ENCODE data around the gene HNRNPLL. TPM values are rescaled to one million over a fixed set of nuclear protein-coding genes. Genes with fewer than 3 reads are reported as not detected.

Gene HNRNPLL
- total RNA-seq, 4 donors from 2014 or later: 11.9 to 38.1 (median 20.0) TPM

GRCh38 chr2:38583994-38584393, 18.7 kb downstream of the HNRNPLL start:
- Histone ChIP-seq H3K27ac (no peak overlapping the region), H3K4me3 (no peak overlapping the region), H3K4me1 (peaks cover 0 to 20% (median 0%) of the 10 kb centered on the region in 3 donors), H3K9me3 (no peaks in the 10 kb centered on the region), H3K27me3 (no peaks in the 10 kb centered on the region), H3K36me3 (peaks cover 0 to 52% (median 6%) of the 10 kb centered on the region in 3 donors)
- WGBS, 2 donors: 81 to 88% methylated on average over 5 of the region's 5 CpGs
- intact Hi-C loops (cut with DNase I): no loop called here
- TF ChIP-seq CTCF (IDR thresholded peaks at IDR 0.05) (no peak), POLR2A (IDR thresholded peaks at IDR 0.05) (no peak)
- DNase-seq: no peak

GRCh38 chr2:38583524-38583923, 19.2 kb downstream of the HNRNPLL start:
- intact Hi-C loops (cut with DNase I): no loop called here
- H3K4me1 ChIP-seq: peaks cover 0 to 20% (median 0%) of the 10 kb centered on the region in 3 donors
- no peak overlapping the region for H3K4me3 ChIP-seq
- peaks cover 0 to 57% (median 6%) of the 10 kb centered on the region in 3 donors for H3K36me3 ChIP-seq
- TF ChIP-seq CTCF (IDR thresholded peaks at IDR 0.05) (no peak), POLR2A (IDR thresholded peaks at IDR 0.05) (no peak)
- H3K27ac ChIP-seq: no peak overlapping the region
- DNase-seq: no peak
- 61 to 63% methylated on average over 3 of the region's 3 CpGs for WGBS, 2 donors
- H3K9me3 ChIP-seq: no peaks in the 10 kb centered on the region
- H3K27me3 ChIP-seq: no peaks in the 10 kb centered on the region

GRCh38 chr2:38581193-38582147, 21.3 kb downstream of the HNRNPLL start:
- TF ChIP-seq POLR2A (IDR thresholded peaks at IDR 0.05): no peak
- peak; percentile 60 to 81 (median 65) for TF ChIP-seq CTCF (IDR thresholded peaks at IDR 0.05)
- 53 to 58% methylated on average over 9 of the region's 9 CpGs for WGBS, 2 donors
- intact Hi-C loops (cut with DNase I): no loop called here

GRCh38 chr2:38580115-38580636, 22.6 kb downstream of the HNRNPLL start:
- no peak overlapping the region for H3K27ac ChIP-seq
- H3K4me3 ChIP-seq: no peak overlapping the region
- 73 to 79% methylated on average over 2 of the region's 2 CpGs for WGBS, 2 donors
- H3K9me3 ChIP-seq: no peaks in the 10 kb centered on the region
- TF ChIP-seq POLR2A (IDR thresholded peaks at IDR 0.05) (no peak), CTCF (IDR thresholded peaks at IDR 0.05) (no peak)
- peaks cover 0 to 68% (median 6%) of the 10 kb centered on the region in 3 donors for H3K36me3 ChIP-seq
- H3K4me1 ChIP-seq: peaks cover 0 to 18% (median 0%) of the 10 kb centered on the region in 3 donors
- no peaks in the 10 kb centered on the region for H3K27me3 ChIP-seq
- DNase-seq: no peak
- intact Hi-C loops (cut with DNase I): no loop called here

More at GRCh38 chr2:38581193-38582147, 21.3 kb downstream of the HNRNPLL start:
- no peaks in the 10 kb centered on the region for H3K27me3 ChIP-seq
- H3K9me3 ChIP-seq: no peaks in the 10 kb centered on the region
- H3K4me1 ChIP-seq: peaks cover 0 to 14% (median 0%) of the 10 kb centered on the region in 3 donors
- DNase-seq: peak; percentile 0
- peaks cover 0 to 71% (median 6%) of the 10 kb centered on the region in 3 donors for H3K36me3 ChIP-seq
- no peak overlapping the region for H3K4me3 ChIP-seq
- no peak overlapping the region for H3K27ac ChIP-seq

- no peaks in the 10 kb centered on the region for H3K27me3 ChIP-seq
- no peaks in the 10 kb centered on the region for H3K9me3 ChIP-seq
- DNase-seq: no peak
- intact Hi-C loops (cut with DNase I): no loop called here
- no peak overlapping the region for H3K4me3 ChIP-seq
- WGBS, 2 donors: 78% methylated on average over 5 of the region's 5 CpGs
- H3K4me1 ChIP-seq: peaks cover 0 to 18% (median 0%) of the 10 kb centered on the region in 3 donors
- peaks cover 0 to 66% (median 6%) of the 10 kb centered on the region in 3 donors for H3K36me3 ChIP-seq
- no peak overlapping the region for H3K27ac ChIP-seq
- TF ChIP-seq CTCF (IDR thresholded peaks at IDR 0.05) (no peak), POLR2A (IDR thresholded peaks at IDR 0.05) (no peak)
Measured at GRCh38 chr2:38578832-38579231, 23.9 kb downstream of the HNRNPLL start.

All from esophagus squamous epithelium (tissue), 5 donors.